Measurements from ENCODE around the gene TAOK3. TPM values are rescaled to one million over a fixed set of nuclear protein-coding genes. Genes with fewer than 3 reads are reported as not detected.

The TAOK3 gene
- polyA plus RNA-seq, 3 donors, result 19.7 to 58.3 (median 44.8) TPM

GRCh38 chr12:118325081-118325480 lies 47.6 kb downstream of the TAOK3 start:
- peaks cover 4 to 16% of the 10 kb centered on the region in 2 donors for H3K36me3 Mint-ChIP-seq
- TF ChIP-seq, protein P1, sequence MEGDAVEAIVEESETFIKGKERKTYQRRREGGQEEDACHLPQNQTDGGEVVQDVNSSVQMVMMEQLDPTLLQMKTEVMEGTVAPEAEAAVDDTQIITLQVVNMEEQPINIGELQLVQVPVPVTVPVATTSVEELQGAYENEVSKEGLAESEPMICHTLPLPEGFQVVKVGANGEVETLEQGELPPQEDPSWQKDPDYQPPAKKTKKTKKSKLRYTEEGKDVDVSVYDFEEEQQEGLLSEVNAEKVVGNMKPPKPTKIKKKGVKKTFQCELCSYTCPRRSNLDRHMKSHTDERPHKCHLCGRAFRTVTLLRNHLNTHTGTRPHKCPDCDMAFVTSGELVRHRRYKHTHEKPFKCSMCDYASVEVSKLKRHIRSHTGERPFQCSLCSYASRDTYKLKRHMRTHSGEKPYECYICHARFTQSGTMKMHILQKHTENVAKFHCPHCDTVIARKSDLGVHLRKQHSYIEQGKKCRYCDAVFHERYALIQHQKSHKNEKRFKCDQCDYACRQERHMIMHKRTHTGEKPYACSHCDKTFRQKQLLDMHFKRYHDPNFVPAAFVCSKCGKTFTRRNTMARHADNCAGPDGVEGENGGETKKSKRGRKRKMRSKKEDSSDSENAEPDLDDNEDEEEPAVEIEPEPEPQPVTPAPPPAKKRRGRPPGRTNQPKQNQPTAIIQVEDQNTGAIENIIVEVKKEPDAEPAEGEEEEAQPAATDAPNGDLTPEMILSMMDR (IDR thresholded peaks at IDR 0.05), result no peak
- no peak overlapping the region for H3K4me3 Mint-ChIP-seq
- H3K9me3 Mint-ChIP-seq, result no peaks in the 10 kb centered on the region
- Histone ChIP-seq H3K27me3 (ENCODE audit: control insufficient read depth in 2 of 2, insufficient read depth in 2 of 2, low read length in 2 of 2) (no peaks in the 10 kb centered on the region), H3K9ac (ENCODE audit: insufficient read depth, low read length, poor library complexity, severe bottlenecking) (no peak overlapping the region), H3K4me3 (replicated peaks in 1 of 3; ENCODE audit: low read depth in 2 of 3, low read length in 3 of 3) (no peak overlapping the region), H3K27ac (ENCODE audit: low read depth in 1 of 2, low read length in 2 of 2) (no peak overlapping the region), H3K4me1 (ENCODE audit: control insufficient read depth in 1 of 2, insufficient read depth in 2 of 2, low read length in 2 of 2) (peaks cover 12 to 27% of the 10 kb centered on the region in 2 donors), H3K36me3 (replicated peaks in 1 of 2; ENCODE audit: control insufficient read depth in 1 of 2, insufficient read depth in 2 of 2, low read length in 2 of 2) (peaks cover 0 to 7% of the 10 kb centered on the region in 2 donors), H3K4me2 (replicated peaks; ENCODE audit: extremely low read depth, low read length, poor library complexity, severe bottlenecking) (no peak overlapping the region), H2AFZ (ENCODE audit: insufficient read depth, low read depth, low read length, poor library complexity, severe bottlenecking) (no peak overlapping the region), H3K9me3 (replicated peaks in 1 of 2; ENCODE audit: control insufficient read depth in 1 of 2, insufficient read depth in 1 of 2, low read length in 2 of 2) (no peaks in the 10 kb centered on the region), H4K20me1 (ENCODE audit: insufficient read depth, low read length) (peaks cover 100% of the 10 kb centered on the region), H3K79me2 (ENCODE audit: insufficient read depth, low read length) (peaks cover 100% of the 10 kb centered on the region)
- peaks cover 0 to 2% (median 0%) of the 10 kb centered on the region in 3 donors for H3K27me3 Mint-ChIP-seq (ENCODE audit: low read depth in 3 of 3)
- intact Hi-C loops (cut with micrococcal nuclease), result loop anchor here in 1 of 2 donors (5.0 kb wide), 1 partner anchor 47 kb away; the partner anchor contains the start of gene TAOK3
- WGBS (ENCODE audit: insufficient coverage), result no CpG with 5 or more reads among the region's 2 CpGs
- H3K27ac Mint-ChIP-seq, result peak overlapping the region in 2 of 7 donors; percentile 25 to 26
- peaks cover 43% of the 10 kb centered on the region for H3K4me1 Mint-ChIP-seq
- peak in 2 of 3 donors; percentile 15 to 26 for DNase-seq

GRCh38 chr12:118319627-118320026 lies 53.1 kb downstream of the TAOK3 start:
- H3K36me3 Mint-ChIP-seq, result peaks cover 16 to 22% of the 10 kb centered on the region in 2 donors

More at GRCh38 chr12:118319627-118320026, 53.1 kb downstream of the TAOK3 start:
- H3K4me3 Mint-ChIP-seq, result no peak overlapping the region
- peaks cover 0 to 2% (median 1%) of the 10 kb centered on the region in 3 donors for H3K27me3 Mint-ChIP-seq (ENCODE audit: low read depth in 3 of 3)
- intact Hi-C loops (cut with micrococcal nuclease), result no loop called here
- Histone ChIP-seq H3K4me3 (replicated peaks in 1 of 3; ENCODE audit: low read depth in 2 of 3, low read length in 3 of 3) (no peak overlapping the region), H3K9ac (ENCODE audit: insufficient read depth, low read length, poor library complexity, severe bottlenecking) (no peak overlapping the region), H3K36me3 (replicated peaks in 1 of 2; ENCODE audit: control insufficient read depth in 1 of 2, insufficient read depth in 2 of 2, low read length in 2 of 2) (no peaks in the 10 kb centered on the region), H3K27me3 (ENCODE audit: control insufficient read depth in 2 of 2, insufficient read depth in 2 of 2, low read length in 2 of 2) (no peaks in the 10 kb centered on the region), H3K9me3 (replicated peaks in 1 of 2; ENCODE audit: control insufficient read depth in 1 of 2, insufficient read depth in 1 of 2, low read length in 2 of 2) (no peaks in the 10 kb centered on the region), H2AFZ (ENCODE audit: insufficient read depth, low read depth, low read length, poor library complexity, severe bottlenecking) (no peak overlapping the region), H3K27ac (ENCODE audit: low read depth in 1 of 2, low read length in 2 of 2) (no peak overlapping the region), H4K20me1 (ENCODE audit: insufficient read depth, low read length) (peaks cover 99% of the 10 kb centered on the region), H3K4me2 (replicated peaks; ENCODE audit: extremely low read depth, low read length, poor library complexity, severe bottlenecking) (no peak overlapping the region), H3K79me2 (ENCODE audit: insufficient read depth, low read length) (peaks cover 99% of the 10 kb centered on the region), H3K4me1 (ENCODE audit: control insufficient read depth in 1 of 2, insufficient read depth in 2 of 2, low read length in 2 of 2) (peaks cover 1 to 14% of the 10 kb centered on the region in 2 donors)
- no peak overlapping the region for H3K27ac Mint-ChIP-seq
- DNase-seq, result no peak
- H3K9me3 Mint-ChIP-seq, result no peaks in the 10 kb centered on the region
- peaks cover 27% of the 10 kb centered on the region for H3K4me1 Mint-ChIP-seq
- WGBS (ENCODE audit: insufficient coverage), result no CpG with 5 or more reads among the region's 3 CpGs
- TF ChIP-seq, protein P1 (IDR thresholded peaks at IDR 0.05), result no peak

Data from CD14-positive monocyte (primary cell).